ENCODE data around the gene GLIPR2.
"Not testable (repeated sequence)": the region's sequence is repeated elsewhere in the genome, so short reads cannot be mapped to it uniquely, and the experiment has no call there.

GLIPR2 gene

GRCh38 chr9:36169166-36169565 lies 32.6 kb downstream of the GLIPR2 start, which contains the start of gene CCIN:
Gene CCIN (plus strand): TSS chr9:36169388. CDS start chr9:36169503, 115 bp downstream.
- no peak within 1 kb of the TSS for H3K4me3 ChIP-seq (replicated peaks in 1 of 2; ENCODE audit: low read depth in 2 of 2, low read length in 2 of 2)
- no peak for TF ChIP-seq CTCF (IDR thresholded peaks at IDR 0.05; ENCODE audit: low read depth, low read length)
- DNase-seq (ENCODE audit: low read depth in 2 of 2), result no peak

GRCh38 chr9:36169708-36170107 lies 33.2 kb downstream of the GLIPR2 start:
- DNase-seq (ENCODE audit: low read depth in 2 of 2), result no peak
- H3K4me3 ChIP-seq (replicated peaks in 1 of 2; ENCODE audit: low read depth in 2 of 2, low read length in 2 of 2), result no peak overlapping the region
- TF ChIP-seq CTCF (IDR thresholded peaks at IDR 0.05; ENCODE audit: low read depth, low read length), result no peak

- TF ChIP-seq CTCF (IDR thresholded peaks at IDR 0.05; ENCODE audit: low read depth, low read length), result no peak
- no peak for DNase-seq (ENCODE audit: low read depth in 2 of 2)
- no peak overlapping the region for H3K4me3 ChIP-seq (replicated peaks in 1 of 2; ENCODE audit: low read depth in 2 of 2, low read length in 2 of 2)
Observed at GRCh38 chr9:36170531-36170930, 34.0 kb downstream of the GLIPR2 start.

- no peak overlapping the region for H3K4me3 ChIP-seq (replicated peaks in 1 of 2; ENCODE audit: low read depth in 2 of 2, low read length in 2 of 2)
- no peak for DNase-seq (ENCODE audit: low read depth in 2 of 2)
- TF ChIP-seq CTCF (IDR thresholded peaks at IDR 0.05; ENCODE audit: low read depth, low read length), result no peak
Observed at GRCh38 chr9:36173861-36174260, 37.3 kb downstream of the GLIPR2 start.

DNA sequence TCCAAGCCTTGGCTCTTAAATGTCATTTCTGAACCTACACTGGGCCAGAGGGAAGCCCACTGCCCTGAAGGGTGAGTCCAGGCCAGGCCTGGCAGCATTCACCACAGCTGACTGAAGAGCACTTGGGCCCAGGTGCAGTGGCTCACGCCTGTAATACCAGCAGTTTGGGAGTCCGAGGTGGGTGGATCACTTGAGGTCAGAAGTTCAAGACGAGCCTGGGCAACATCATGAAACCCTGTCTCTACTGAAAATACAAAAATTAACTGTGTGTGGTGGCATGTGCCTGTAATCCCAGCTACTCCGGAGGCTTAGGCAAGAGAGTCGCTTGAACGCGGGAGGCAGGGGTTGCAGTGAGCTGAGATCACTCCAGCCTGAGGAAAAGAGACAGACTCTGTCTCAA lies 37.7 kb downstream of the GLIPR2 start:
- no peak for TF ChIP-seq CTCF (IDR thresholded peaks at IDR 0.05; ENCODE audit: low read depth, low read length)
- H3K4me3 ChIP-seq (replicated peaks in 1 of 2; ENCODE audit: low read depth in 2 of 2, low read length in 2 of 2), result no peak overlapping the region
- DNase-seq (ENCODE audit: low read depth in 2 of 2), result no peak

DNA sequence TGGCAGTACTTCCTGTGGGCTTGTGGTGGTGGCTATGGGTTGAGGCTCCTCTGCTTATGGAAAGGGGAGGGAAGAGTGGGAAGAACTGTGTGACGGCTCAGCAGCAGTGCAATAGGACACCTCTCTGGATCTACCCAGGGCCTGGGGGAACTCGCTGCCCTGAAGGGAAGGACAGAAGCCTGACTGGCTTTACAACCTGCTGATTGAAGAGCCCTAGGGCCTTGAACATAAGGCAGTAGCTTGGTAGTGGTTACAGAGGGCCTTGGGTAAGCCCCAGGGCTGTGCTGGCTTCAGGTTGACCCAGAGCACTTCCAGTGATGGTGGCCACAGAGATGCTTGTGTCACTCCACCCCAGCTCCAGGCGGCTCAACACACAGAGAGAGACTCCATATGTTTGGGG lies 38.2 kb downstream of the GLIPR2 start:
- no peak overlapping the region for H3K4me3 ChIP-seq (replicated peaks in 1 of 2; ENCODE audit: low read depth in 2 of 2, low read length in 2 of 2)
- no peak for DNase-seq (ENCODE audit: low read depth in 2 of 2)
- no peak for TF ChIP-seq CTCF (IDR thresholded peaks at IDR 0.05; ENCODE audit: low read depth, low read length)

DNA sequence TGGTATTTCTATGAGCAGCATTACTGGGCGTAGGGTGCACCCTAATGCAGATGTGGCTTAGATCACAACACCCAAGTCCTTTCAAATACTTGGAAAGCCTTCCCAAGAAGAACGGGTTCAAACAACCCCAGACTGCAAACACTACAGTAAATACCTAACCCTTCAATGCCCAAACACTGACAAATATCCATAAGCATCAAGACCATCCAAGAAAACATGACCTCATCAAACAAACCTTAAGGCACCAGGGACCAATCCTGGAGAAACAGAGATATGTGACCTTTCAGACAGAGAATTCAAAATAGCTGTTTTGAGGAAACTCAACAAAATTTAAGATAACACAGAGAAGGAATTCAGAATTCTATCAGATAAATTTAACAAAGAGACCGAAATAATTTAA lies 38.7 kb downstream of the GLIPR2 start:
- not testable (repeated sequence) for H3K4me3 ChIP-seq (replicated peaks in 1 of 2; ENCODE audit: low read depth in 2 of 2, low read length in 2 of 2); DNase-seq (ENCODE audit: low read depth in 2 of 2)

- DNase-seq (ENCODE audit: low read depth in 2 of 2); H3K4me3 ChIP-seq (replicated peaks in 1 of 2; ENCODE audit: low read depth in 2 of 2, low read length in 2 of 2): not testable (repeated sequence)
Observed at GRCh38 chr9:36176496-36176895, 40.0 kb downstream of the GLIPR2 start.
